GM12873 (cell line): ENCODE measurements around the gene FGF14.

Source experiments
- CTCF ChIP-seq: IDR thresholded peaks from 2 replicates; pipeline ENCODE4 v1.5.1; 2012; ENCODE audit warnings: low read depth, mild to moderate bottlenecking, moderate library complexity, low read length, control low read depth; ENCODE audit not compliant: insufficient read depth; ENCODE audit errors: missing control alignments

FGF14 gene

GRCh38 chr13:102089177-102089576, 312.7 kb downstream of the FGF14 start:
- no peak for TF ChIP-seq CTCF

GRCh38 chr13:102073251-102073650, 328.6 kb downstream of the FGF14 start:
- TF ChIP-seq CTCF = no peak

- no peak for TF ChIP-seq CTCF
Measured at GRCh38 chr13:102071711-102072110, 330.1 kb downstream of the FGF14 start.

- no peak for TF ChIP-seq CTCF
Measured at GRCh38 chr13:102055090-102055779, 346.6 kb downstream of the FGF14 start.

- no peak for TF ChIP-seq CTCF
Measured at GRCh38 chr13:102049853-102050252, 352.0 kb downstream of the FGF14 start.

GRCh38 chr13:102045731-102046130, 356.1 kb downstream of the FGF14 start:
- no peak for TF ChIP-seq CTCF

GRCh38 chr13:102042746-102043145, 359.1 kb downstream of the FGF14 start:
- no peak for TF ChIP-seq CTCF
